WI38 (cell line): ENCODE measurements around the gene CTNNBIP1.

Experiments used
- H3K4me3 ChIP-seq: 2 replicates; pipeline ENCODE4 v1.5.1; 2011; ENCODE audit warnings: low read depth, mild to moderate bottlenecking, control low read depth, low read length
- CTCF ChIP-seq: IDR thresholded peaks from 2 replicates; pipeline ENCODE4 v1.5.1; 2012; ENCODE audit warnings: low read depth, mild to moderate bottlenecking, control low read depth, low read length

CTNNBIP1 gene

GRCh38 chr1:9910076-9910422 lies at the start of gene CTNNBIP1:
CTNNBIP1 (minus strand) TSS chr1:9910269; CDS start chr1:9872064, 38,205 bp downstream.
- H3K4me3 ChIP-seq = peak within 1 kb of the TSS; percentile 78
- TF ChIP-seq CTCF = no peak

GRCh38 chr1:9957726-9958125 lies 47.7 kb upstream of the CTNNBIP1 start:
- H3K4me3 ChIP-seq = no peak overlapping the region
- no peak for TF ChIP-seq CTCF

- no peak overlapping the region for H3K4me3 ChIP-seq
- TF ChIP-seq CTCF = no peak
Measured at GRCh38 chr1:9946315-9946714, 36.2 kb upstream of the CTNNBIP1 start.

- no peak for TF ChIP-seq CTCF
- peak within 1 kb of the TSS; percentile 81 for H3K4me3 ChIP-seq
Measured at GRCh38 chr1:9942939-9943788, 33.1 kb upstream of the CTNNBIP1 start, which contains the start of the genes LZIC and NMNAT1. LZIC (minus strand) TSS chr1:9943391; CDS start chr1:9936619, 6,772 bp downstream. NMNAT1 (plus strand) TSS chr1:9943475; CDS start chr1:9972074, 28,599 bp downstream.

- H3K4me3 ChIP-seq = peak overlapping the region; percentile 81
- peak; percentile 32; the same call in 1 of the 2 replicates for TF ChIP-seq CTCF
Measured at GRCh38 chr1:9942399-9942938, 32.4 kb upstream of the CTNNBIP1 start.

- H3K4me3 ChIP-seq = no peak overlapping the region
- TF ChIP-seq CTCF = no peak
Measured at GRCh38 chr1:9929431-9930385, 19.6 kb upstream of the CTNNBIP1 start.
